Measurements from ENCODE around the gene CCR3. TPM values are rescaled to one million over a fixed set of nuclear protein-coding genes. Genes with fewer than 3 reads are reported as not detected.

CCR3 gene
- polyA plus RNA-seq, 1 donor: 0.15 TPM

GRCh38 chr3:46297658-46298423, 55.6 kb downstream of the CCR3 start:
- no peak for DNase-seq (ENCODE audit: low read depth)

- no peak for DNase-seq (ENCODE audit: low read depth)
Observed at GRCh38 chr3:46298871-46299607, 56.8 kb downstream of the CCR3 start.

- no peak for DNase-seq (ENCODE audit: low read depth)
Observed at GRCh38 chr3:46299608-46300460, 57.6 kb downstream of the CCR3 start.

GRCh38 chr3:46300461-46300789, 58.2 kb downstream of the CCR3 start:
- no peak for DNase-seq (ENCODE audit: low read depth)

GRCh38 chr3:46301122-46301835, 59.0 kb downstream of the CCR3 start:
- DNase-seq (ENCODE audit: low read depth): no peak

GRCh38 chr3:46303240-46303639, 61.0 kb downstream of the CCR3 start:
- no peak for DNase-seq (ENCODE audit: low read depth)

- no peak for DNase-seq (ENCODE audit: low read depth)
Observed at GRCh38 chr3:46304739-46305138, 62.5 kb downstream of the CCR3 start.

- no peak for DNase-seq (ENCODE audit: low read depth)
Observed at GRCh38 chr3:46312991-46313390, 70.7 kb downstream of the CCR3 start.

- DNase-seq (ENCODE audit: low read depth): no peak
Observed at GRCh38 chr3:46314517-46314916, 72.3 kb downstream of the CCR3 start.

GRCh38 chr3:46316206-46316605, 73.9 kb downstream of the CCR3 start:
- DNase-seq (ENCODE audit: low read depth): no peak

Other genes with a start within 250 kb of the CCR3 start
- 33.7 TPM for gene FYCO1, start 246.6 kb upstream of the CCR3 start, polyA plus RNA-seq (ENCODE audit: insufficient read length)
- 0.27 TPM for gene XCR1, start 215.0 kb upstream of the CCR3 start, polyA plus RNA-seq (ENCODE audit: insufficient read length)
- gene CCR1, start 34.1 kb upstream of the CCR3 start, polyA plus RNA-seq (ENCODE audit: insufficient read length): 2.4 TPM
- 0.89 TPM for gene CCR2, start 111.7 kb downstream of the CCR3 start, polyA plus RNA-seq (ENCODE audit: insufficient read length)
- gene CCR5, start 128.5 kb downstream of the CCR3 start, polyA plus RNA-seq (ENCODE audit: insufficient read length): 0.40 TPM
- 0.38 TPM for gene CCRL2, start 164.8 kb downstream of the CCR3 start, polyA plus RNA-seq (ENCODE audit: insufficient read length)
- gene LTF, start 222.4 kb downstream of the CCR3 start, polyA plus RNA-seq (ENCODE audit: insufficient read length): 3.0 TPM